Islet precursor cell (in vitro differentiated cells): ENCODE results near the gene CDAN1.
"Not testable (repeated sequence)": the region's sequence is repeated elsewhere in the genome, so short reads cannot be mapped to it uniquely, and the experiment has no call there.

Experiments
- DNase-seq: peaks from one replicate; pipeline ENCODE4 v3.0.0-alpha.2; 2018

The CDAN1 gene, protein sequence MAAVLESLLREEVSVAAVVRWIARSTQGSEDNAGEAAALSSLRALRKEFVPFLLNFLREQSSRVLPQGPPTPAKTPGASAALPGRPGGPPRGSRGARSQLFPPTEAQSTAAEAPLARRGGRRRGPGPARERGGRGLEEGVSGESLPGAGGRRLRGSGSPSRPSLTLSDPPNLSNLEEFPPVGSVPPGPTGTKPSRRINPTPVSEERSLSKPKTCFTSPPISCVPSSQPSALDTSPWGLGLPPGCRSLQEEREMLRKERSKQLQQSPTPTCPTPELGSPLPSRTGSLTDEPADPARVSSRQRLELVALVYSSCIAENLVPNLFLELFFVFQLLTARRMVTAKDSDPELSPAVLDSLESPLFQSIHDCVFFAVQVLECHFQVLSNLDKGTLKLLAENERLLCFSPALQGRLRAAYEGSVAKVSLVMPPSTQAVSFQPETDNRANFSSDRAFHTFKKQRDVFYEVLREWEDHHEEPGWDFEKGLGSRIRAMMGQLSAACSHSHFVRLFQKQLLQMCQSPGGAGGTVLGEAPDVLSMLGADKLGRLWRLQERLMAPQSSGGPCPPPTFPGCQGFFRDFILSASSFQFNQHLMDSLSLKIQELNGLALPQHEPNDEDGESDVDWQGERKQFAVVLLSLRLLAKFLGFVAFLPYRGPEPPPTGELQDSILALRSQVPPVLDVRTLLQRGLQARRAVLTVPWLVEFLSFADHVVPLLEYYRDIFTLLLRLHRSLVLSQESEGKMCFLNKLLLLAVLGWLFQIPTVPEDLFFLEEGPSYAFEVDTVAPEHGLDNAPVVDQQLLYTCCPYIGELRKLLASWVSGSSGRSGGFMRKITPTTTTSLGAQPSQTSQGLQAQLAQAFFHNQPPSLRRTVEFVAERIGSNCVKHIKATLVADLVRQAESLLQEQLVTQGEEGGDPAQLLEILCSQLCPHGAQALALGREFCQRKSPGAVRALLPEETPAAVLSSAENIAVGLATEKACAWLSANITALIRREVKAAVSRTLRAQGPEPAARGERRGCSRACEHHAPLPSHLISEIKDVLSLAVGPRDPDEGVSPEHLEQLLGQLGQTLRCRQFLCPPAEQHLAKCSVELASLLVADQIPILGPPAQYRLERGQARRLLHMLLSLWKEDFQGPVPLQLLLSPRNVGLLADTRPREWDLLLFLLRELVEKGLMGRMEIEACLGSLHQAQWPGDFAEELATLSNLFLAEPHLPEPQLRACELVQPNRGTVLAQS

DNA sequence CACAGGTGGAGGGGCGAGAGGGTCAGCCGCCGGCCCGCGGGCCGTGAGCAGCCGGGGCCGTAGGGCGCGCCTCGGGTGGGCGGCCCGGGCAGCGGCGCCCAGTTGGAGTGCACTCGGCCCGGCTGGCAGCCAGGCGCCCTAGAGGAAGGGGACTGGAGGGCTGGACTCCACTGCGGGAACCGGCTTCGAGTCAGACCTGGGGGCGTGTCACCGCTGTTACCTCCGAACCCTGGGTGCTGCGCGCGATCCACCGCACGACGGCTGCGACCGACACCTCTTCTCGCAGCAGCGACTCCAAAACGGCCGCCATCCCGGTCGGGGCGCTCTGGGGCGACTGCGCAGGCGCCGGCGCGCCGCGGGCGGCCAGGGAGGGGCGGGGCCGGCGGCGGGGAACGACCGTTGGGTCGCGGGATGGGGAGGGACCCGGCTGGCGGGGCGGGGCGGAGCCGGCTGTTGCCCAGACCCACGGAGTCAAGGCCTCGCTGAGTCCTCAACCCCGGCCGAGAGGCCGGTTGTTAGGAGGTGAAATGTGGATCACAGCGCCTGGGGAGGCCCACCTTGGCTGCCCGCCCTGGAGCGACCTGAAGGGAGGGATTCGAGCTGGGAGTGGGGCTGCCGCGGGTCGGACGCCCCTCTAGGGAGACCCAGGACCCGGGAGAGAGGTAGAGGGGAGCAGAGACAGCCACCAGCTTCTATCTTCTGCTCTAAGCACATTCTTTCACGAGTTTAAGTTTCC is at the start of gene CDAN1:
TSS of gene CDAN1 (minus strand) at position 336 of the 736 bp plus-strand sequence. CDS start at position 310, 26 bp downstream.
- DNase-seq, result peak; percentile 95

DNA sequence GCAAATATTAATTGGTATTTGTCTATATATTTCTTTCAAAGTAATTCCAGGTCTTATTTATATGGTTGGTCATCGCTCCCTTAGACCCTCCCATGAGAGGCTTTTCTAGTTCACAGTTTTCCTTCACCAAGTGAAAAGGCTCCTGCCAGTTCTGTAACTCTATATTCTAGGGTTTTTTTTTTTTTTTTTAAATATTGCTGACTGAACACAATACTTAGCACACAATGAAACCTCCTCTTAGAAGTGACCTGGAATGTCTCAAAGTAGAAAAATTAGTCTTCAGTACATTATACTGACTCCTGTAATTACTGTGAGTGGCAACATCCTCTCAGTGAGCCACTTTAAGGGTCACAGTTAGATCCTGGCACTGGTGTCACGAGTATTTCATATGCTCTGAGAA is 48.6 kb upstream of the CDAN1 start:
- no peak for DNase-seq

DNA sequence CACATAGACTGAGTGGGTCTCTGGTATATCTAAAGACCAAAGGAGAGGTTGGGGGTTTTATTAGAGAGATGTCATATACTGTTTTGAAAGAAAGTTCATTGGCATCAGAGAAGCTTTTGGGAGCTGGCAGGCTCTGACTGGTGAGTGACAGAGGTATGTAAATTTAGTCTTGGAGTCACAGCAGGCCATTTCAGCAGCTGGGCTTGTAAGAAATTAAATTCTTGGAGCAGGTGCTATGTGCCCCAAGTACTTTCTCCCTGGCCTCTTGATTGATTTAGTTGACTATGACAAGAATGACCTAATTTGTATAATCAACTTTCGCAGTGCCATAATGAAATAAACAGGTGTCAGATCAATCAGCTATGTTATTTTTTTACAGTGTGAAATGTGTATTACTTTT is 47.8 kb upstream of the CDAN1 start:
- no peak for DNase-seq

DNA sequence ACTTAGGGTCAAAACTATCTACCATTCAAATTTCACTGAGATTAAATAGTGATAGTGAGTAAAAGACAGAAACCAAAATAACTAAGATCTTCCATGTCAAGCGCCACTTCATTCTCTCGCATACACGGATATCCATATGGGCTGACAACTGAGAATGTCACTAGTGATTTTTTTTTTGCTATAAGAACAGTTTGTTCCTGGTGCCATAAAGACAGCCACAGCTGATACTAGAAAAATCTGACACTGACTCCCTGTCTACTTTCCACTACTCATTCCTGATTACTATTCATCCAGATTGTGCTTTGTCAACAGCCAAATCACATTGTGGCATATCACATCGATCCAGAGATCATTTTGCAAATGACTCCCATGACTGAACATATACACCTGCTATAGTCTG is 45.8 kb upstream of the CDAN1 start:
- DNase-seq, result no peak

DNA sequence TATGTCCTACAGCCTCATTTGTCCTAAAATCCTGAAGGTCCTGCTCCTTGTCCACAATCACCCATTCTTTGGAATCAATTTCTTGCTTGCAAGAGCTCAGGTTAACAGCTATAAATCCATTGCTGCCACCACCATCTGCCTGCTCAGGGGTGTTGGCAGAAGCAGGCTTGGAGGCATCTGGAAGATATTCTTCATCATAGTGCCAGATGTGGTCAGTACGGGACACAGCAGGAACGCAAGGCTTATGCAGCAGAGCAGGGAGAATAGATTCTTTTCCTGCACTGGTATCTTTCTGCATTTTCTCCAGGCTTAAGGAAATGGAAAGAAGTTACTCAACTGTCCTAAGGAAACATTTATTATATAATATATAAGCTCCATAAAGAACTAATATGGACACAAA is 38.5 kb upstream of the CDAN1 start:
- no peak for DNase-seq

DNA sequence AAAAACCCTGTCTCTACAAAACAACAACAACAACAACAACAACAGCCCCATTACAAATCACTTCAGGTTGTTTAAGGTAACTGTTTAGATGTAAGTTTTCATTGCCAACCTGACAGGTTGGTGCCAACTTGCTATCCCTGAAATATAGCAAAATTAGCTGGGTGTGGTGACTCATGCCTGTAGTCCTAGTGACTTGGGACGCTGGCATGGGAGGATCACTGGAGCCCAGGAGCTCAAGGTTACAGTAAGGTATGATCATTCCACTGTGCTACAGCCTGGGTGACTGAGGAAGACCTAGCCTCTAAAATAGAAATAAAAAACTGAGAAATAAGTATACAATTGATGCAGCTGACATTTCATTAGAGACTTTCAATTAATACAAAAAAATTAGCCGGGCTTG is 36.0 kb upstream of the CDAN1 start:
- DNase-seq, result no peak

DNA sequence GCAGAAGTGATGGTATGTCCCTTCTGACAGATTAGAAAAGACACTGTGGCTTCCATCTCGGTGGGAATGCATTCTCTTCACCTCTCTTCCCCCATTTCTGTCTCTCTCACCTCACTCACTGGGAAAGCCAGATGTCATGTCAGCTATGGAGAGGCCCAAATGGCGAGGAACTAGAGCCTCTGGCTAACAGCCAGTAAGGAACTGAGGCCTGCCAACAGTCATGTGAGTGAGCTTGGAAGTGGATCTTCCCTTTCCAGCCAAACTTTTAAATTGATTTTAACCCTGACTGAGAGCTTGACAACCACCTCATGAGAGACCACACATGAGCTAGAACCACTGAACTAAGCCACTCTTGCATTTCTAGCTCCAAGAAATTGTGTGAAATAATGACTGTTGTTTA is 35.2 kb upstream of the CDAN1 start:
- no peak for DNase-seq

DNA sequence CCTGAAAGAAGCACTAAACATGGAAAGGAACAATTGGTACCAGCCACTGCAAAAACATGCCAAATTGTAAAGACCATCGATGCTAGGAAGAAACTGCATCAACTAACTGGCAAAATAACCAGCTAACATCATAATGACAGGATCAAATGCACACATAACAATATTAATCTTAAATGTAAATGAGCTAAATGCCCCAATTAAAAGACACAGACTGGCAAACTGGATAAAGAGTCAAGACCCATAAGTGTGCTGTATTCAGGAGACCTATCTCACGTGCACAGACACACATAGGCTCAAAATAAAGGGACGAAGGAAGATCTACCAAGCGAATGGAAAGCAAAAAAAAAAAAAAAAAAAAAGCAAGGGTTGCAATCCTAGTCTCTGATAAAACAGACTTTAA is 29.2 kb upstream of the CDAN1 start:
- not testable (repeated sequence) for DNase-seq

DNA sequence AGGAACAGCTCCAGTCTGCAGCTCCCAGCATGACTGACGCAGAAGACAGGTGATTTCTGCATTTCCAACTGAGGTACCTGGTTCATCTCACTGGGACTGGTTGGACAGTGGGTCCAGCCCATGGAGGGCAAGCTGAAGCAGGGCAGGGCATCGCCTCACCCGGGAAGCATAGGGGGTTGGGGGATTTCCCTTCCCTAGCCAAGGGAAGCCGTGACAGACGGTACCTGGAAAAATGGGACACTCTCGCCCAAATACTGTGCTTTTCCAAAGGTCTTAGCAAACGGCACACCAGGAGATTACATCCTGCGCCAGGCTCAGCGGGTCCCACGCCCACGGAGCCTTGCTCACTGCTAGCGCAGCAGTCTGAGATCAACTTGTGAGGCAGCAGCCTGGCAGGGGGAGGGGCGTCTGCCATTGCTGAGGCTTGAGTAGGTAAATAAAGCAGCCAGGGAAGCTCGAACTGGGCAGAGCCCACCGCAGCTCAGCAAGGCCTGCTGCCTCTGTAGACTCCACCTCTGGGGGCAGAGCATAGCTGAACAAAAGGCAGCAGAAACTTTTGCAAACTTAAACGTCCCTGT is 27.3 kb upstream of the CDAN1 start:
- peak; percentile 54 for DNase-seq

DNA sequence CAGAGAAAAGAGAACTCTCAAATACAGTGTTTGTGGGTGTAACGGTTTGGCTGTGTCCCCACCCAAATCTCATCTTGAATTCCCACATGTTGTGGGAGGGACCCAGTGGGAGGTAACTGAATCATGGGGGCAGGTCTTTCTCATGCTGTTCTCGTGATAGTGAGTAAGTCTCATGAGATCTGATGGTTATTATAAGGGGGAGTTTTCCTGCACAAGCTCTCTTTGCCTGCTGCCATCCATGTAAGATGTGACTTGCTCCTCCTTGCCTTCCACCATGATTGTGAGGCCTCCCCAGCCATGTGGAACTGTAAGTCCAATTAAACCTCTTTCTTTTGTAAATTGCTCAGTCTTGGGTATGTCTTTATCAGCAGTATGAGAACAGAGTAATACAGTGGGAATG is 24.9 kb upstream of the CDAN1 start:
- not testable (repeated sequence) for DNase-seq

DNA sequence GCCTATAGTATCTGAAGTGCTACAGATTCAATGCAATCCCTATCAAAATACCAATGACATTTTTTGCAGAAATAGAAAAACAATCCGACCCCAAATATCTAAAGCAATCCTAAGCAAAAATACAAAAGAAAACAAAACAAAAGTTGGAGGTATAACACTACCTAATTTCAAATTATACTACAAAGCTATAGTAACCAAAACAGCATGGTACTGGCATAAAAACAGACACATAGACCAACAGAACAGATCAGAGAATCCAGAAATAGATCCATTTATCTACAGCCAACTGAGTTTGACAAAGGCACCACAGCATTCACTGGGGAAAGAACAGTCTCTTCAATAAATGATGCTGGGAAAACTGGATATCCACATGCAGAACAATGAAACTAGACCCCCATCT is 23.8 kb upstream of the CDAN1 start:
- DNase-seq, result no peak

DNA sequence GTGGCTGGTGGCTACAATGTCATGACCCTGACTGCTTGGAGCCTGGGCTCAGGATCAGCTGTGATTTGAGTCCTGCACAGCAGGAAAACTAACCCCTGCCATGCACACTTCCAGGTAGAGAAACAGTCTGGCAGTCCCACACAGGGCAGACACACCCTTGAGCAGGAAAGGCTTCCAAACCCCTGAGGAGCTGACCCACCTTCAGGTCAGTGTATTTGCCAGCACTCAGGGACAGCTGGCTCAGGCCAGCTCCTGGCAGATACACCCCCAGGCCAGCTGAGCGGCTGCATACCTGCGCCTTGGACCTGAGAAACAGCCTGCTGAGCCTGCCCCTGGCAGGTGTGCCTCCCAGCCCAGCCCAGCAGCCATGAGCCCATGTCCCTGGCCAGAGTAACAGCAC is 22.2 kb upstream of the CDAN1 start:
- no peak for DNase-seq

DNA sequence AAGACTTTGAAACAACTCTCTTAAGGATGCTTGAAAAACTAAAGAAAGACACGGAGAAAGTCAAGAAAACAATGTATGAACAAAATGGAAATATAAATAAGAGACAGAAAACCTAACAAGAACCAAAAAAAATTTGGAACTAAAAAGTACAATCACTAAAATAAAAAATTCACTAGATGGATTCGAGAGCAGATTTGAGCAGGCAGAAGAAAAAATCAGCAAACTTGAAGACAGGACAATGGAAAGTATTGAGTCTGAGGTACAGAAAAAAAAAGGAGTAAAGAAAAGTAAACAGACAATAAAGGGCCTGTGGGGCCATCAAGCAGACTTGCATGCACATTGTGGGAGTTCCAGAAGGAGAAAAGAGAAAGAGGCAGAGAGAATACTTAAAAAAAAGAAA is 13.4 kb upstream of the CDAN1 start:
- DNase-seq, result no peak

DNA sequence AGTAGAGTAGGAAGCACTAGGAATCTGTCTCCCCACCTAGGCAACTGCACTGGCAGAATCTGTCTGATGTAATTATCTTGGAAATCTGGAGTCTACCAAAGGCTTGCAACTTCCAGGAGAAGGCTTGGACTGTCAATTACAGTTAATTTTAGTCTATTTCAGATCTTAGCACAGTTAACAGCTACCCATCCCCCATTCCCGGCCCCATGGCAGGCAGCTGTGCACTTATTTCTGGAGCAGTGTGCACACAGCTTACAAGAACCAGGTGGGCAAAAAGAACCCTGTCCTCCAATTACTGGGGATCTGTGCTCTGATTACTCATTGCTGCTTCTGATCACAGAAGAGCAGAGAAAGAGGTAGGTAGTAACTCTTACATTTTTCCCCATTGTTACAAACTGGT is 12.3 kb upstream of the CDAN1 start:
- no peak for DNase-seq

DNA sequence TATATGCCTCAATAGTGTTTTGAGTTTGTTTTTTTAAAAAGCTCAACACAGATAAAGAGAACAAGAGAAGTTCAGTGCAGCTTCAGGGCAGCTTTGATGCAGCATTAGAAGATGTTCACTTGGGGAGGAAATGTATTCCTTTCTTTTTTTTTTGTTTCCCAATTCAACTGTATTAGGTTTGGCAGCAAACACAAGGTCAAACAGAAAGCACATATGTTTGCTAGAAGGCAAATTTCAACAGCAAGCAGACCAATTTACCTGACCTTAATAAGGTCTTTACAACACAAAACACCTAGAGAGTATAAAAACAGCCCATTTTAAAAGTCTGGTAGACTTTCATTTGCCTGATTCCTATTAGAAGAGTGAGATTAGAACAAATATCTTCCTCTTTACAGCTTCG is 7.3 kb upstream of the CDAN1 start:
- DNase-seq, result no peak

DNA sequence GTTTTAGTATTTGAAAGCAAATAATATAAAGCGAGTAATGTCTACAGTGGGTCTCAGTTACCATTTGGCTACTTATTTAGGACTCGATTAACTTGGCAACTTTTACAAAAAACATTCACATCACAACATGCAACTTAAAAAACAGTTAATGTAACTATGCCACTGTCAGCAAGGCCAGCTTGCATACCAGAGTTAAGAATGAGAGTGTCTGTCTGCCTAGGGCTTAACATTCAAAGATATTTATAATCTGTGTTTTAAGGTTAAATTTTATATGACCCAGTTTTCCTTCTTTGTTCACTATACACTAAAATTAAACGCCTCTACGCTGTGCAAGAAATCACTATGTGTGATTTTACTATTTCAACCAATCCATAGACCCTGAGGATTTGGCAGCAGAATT is 5.2 kb upstream of the CDAN1 start:
- no peak for DNase-seq

DNA sequence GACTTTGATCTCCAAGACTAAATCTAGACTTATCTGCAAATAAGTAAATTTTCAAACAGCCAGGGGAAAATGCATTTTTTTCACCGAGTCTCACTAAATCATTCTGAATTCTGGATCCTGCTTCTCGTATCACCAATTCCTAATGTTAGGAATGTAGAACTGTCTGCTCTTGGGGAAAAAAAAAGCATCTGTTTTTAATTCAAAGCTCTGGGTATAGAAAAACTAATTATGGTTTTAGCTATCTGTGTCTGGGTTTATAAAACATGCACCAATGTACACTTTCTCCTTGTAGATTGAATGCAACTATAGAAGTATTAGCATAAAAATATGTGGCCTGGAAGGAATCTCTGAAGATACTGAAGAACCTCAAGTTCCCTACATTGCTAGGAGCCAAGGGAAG is 4.8 kb upstream of the CDAN1 start:
- DNase-seq, result no peak

DNA sequence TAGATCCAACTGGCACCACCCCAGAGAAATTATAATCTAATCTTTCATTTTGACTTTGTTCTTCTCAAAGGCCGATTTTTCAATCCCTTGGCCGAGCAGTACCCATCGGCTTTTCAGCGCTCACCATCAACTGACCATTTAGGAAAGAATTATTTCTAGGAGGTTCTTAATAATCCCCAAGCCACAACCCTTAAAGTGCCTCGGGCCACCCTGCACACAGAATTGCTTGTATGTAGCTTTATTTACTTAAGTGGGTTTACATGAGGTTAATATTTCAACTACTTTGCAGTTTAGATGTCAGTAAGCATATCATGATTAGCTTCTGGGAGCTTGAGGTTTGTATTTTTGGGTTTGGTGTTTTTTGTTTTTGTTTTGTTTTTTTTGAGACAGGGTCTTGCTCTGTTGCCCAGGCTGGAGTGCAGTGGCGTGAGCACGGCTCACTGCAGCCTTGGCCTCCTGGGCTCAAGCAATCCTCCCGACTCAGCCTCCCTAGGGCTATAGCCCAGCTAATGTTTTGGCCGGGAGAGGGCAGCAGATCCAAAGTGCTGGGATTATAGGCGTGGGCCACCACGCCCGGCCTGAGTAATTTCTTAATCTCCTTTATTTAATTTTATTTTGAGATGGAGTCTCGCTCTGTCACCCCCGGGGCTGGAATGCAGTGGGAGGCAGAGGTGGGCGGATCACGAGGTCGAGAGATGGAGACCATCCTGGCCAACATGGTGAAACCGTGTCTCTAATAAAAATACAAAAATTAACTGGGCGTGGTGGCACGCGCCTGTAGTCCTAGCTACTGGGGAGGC is 801 bp upstream of the CDAN1 start:
- no peak for DNase-seq

DNA sequence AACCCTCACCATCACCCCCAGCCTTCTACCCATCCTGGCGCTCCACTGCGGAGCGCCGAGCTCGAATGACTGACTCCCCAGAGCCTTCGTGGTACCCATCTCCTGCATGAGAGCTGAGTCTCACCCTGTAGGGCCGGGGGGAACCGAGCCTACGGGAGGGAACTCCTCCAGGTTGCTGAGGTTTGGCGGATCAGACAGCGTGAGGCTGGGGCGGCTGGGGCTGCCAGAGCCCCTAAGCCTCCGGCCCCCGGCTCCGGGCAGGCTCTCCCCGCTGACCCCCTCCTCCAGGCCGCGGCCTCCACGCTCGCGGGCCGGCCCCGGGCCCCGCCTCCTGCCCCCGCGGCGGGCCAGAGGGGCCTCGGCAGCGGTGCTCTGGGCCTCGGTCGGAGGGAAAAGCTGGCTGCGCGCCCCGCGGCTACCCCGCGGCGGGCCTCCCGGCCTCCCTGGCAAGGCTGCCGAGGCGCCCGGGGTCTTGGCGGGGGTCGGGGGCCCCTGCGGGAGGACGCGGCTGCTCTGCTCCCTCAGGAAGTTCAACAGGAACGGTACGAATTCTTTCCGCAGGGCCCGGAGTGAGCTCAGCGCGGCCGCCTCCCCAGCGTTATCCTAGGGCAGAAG is 643 bp downstream of the CDAN1 start:
- no peak for DNase-seq

DNA sequence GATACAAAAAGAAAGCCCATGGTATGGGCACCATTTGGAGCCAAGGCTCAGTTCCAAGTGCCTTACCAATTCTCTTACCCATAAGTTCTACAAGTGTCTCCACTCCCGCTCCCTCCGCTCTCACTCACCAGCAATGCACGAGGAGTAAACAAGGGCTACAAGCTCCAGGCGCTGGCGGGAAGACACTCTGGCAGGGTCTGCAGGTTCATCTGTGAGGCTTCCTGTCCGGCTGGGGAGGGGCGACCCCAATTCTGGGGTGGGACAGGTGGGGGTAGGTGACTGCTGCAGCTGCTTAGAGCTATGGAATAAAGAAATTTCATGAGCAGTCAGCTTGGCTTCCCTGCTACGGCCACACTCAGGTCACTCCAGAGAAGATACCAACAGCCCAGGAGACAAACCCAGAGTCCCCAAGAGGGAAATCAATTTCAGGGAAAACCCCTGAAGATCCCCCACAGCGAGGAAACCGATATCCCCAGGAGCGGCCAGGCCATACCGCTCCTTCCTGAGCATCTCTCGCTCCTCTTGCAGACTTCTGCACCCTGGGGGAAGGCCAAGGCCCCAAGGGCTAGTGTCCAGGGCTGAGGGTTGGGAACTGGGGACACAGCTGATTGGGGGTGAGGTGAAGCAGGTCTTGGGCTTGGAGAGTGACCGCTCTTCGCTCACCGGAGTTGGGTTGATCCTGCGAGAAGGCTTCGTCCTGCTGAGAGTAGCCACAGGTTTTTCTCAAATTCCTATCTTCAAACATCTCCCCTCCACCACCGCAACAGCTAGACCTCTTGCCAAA is 1.4 kb downstream of the CDAN1 start:
- no peak for DNase-seq
